ENCODE measurements around the gene MAP2K6.

DNA sequence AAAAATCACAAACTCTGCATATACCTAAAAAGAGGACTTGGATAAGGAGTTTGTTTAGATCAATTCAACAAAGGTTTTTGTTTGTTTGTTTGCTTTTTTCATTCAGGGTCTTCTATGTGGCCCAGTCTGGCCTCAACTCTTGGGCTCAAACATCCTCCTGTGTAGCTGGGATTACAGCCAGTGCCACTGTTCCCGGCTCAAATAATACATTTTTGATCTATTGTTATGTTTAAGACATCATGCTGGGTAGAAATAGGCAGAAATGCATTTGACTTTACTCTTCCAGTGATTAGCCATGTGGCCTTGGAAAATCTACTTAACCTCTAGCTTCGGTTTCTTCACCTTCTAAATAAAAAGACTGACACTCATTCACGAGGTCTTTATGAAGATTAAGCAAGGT lies 11.5 kb downstream of the MAP2K6 start:
- TF ChIP-seq, protein P1, sequence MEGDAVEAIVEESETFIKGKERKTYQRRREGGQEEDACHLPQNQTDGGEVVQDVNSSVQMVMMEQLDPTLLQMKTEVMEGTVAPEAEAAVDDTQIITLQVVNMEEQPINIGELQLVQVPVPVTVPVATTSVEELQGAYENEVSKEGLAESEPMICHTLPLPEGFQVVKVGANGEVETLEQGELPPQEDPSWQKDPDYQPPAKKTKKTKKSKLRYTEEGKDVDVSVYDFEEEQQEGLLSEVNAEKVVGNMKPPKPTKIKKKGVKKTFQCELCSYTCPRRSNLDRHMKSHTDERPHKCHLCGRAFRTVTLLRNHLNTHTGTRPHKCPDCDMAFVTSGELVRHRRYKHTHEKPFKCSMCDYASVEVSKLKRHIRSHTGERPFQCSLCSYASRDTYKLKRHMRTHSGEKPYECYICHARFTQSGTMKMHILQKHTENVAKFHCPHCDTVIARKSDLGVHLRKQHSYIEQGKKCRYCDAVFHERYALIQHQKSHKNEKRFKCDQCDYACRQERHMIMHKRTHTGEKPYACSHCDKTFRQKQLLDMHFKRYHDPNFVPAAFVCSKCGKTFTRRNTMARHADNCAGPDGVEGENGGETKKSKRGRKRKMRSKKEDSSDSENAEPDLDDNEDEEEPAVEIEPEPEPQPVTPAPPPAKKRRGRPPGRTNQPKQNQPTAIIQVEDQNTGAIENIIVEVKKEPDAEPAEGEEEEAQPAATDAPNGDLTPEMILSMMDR (IDR thresholded peaks at IDR 0.05; ENCODE audit: poor library complexity) = no peak
- TF ChIP-seq EZH2phosphoT487 (IDR thresholded peaks at IDR 0.05; ENCODE audit: low read depth, severe bottlenecking, unreplicated experiment) (no peak), EZH2 (IDR thresholded peaks at IDR 0.05; ENCODE audit: borderline replicate concordance) (no peak)

Data from hepatocyte (in vitro differentiated cells).